ENCODE measurements around the gene CAMK4. TPM values are rescaled to one million over a fixed set of nuclear protein-coding genes. Genes with fewer than 3 reads are reported as not detected.

CAMK4 gene
- total RNA-seq, 1 experiment from 2014 or later, result 10.6 TPM

DNA sequence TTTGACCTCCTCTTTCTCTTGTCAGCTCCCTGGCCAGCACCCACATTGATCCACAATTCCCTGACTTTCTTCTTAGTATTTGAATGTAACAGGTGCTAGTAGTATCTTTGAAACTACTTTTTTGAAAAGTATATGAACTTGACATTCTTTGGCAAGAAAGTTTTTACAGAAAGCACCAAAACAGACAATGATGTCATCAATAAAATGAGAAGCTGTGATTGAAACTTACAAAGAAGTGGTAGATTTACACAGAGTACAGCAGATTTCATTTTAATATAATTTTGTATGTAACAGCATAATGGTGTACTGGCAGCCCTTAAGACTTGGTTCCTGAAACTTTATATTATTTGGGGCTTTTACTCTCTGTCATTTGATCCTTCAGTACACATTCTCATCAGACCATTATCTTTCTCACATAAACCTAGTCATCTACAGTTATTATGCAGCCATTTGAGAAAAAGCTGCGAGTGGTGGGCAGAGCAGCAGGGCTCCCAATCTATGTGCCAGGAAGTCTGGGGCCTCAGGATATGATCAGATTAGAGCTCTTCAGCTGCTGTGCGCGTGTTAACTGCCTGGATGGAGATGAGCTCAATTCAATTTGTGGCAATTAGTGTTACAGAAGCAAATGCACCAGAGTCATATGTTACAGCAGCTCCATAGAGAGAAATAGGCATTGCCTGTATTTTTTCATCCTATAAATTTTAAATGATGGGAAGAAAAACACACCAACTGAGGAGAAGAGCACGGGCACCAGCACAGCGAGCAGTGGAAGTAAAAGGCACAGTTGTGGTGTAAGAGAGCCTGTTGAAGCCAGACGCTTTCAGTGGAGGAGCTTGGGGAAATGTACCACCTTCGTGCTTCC, 162.0 kb downstream of the CAMK4 start (continued):
- TF ChIP-seq, protein P1, sequence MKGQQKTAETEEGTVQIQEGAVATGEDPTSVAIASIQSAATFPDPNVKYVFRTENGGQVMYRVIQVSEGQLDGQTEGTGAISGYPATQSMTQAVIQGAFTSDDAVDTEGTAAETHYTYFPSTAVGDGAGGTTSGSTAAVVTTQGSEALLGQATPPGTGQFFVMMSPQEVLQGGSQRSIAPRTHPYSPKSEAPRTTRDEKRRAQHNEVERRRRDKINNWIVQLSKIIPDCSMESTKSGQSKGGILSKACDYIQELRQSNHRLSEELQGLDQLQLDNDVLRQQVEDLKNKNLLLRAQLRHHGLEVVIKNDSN (CRISPR knock-in tag; IDR thresholded peaks at IDR 0.05), result no peak
- TF ChIP-seq TCF7 (CRISPR knock-in tag; IDR thresholded peaks at IDR 0.05; ENCODE audit: low read depth), result no peak
- no peak for TF ChIP-seq SMAD4 (CRISPR knock-in tag; IDR thresholded peaks at IDR 0.05)
- TF ChIP-seq JUN (CRISPR knock-in tag; IDR thresholded peaks at IDR 0.05), result no peak
- TF ChIP-seq ZNF219 (CRISPR knock-in tag; IDR thresholded peaks at IDR 0.05; ENCODE audit: borderline replicate concordance), result no peak
- TF ChIP-seq, protein P2, sequence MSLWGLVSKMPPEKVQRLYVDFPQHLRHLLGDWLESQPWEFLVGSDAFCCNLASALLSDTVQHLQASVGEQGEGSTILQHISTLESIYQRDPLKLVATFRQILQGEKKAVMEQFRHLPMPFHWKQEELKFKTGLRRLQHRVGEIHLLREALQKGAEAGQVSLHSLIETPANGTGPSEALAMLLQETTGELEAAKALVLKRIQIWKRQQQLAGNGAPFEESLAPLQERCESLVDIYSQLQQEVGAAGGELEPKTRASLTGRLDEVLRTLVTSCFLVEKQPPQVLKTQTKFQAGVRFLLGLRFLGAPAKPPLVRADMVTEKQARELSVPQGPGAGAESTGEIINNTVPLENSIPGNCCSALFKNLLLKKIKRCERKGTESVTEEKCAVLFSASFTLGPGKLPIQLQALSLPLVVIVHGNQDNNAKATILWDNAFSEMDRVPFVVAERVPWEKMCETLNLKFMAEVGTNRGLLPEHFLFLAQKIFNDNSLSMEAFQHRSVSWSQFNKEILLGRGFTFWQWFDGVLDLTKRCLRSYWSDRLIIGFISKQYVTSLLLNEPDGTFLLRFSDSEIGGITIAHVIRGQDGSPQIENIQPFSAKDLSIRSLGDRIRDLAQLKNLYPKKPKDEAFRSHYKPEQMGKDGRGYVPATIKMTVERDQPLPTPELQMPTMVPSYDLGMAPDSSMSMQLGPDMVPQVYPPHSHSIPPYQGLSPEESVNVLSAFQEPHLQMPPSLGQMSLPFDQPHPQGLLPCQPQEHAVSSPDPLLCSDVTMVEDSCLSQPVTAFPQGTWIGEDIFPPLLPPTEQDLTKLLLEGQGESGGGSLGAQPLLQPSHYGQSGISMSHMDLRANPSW (CRISPR knock-in tag; conservative IDR thresholded peaks at IDR 0.05; ENCODE audit: low read depth), result no peak
- no peak for TF ChIP-seq NR1H2 (CRISPR knock-in tag; IDR thresholded peaks at IDR 0.05)
- TF ChIP-seq, protein P3, sequence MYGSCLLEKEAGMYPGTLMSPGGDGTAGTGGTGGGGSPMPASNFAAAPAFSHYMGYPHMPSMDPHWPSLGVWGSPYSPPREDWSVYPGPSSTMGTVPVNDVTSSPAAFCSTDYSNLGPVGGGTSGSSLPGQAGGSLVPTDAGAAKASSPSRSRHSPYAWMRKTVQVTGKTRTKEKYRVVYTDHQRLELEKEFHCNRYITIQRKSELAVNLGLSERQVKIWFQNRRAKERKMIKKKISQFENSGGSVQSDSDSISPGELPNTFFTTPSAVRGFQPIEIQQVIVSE (CRISPR knock-in tag; IDR thresholded peaks at IDR 0.05; ENCODE audit: borderline replicate concordance), result no peak
- TF ChIP-seq CBFB (CRISPR knock-in tag; IDR thresholded peaks at IDR 0.05; ENCODE audit: low read depth), result no peak

DNA sequence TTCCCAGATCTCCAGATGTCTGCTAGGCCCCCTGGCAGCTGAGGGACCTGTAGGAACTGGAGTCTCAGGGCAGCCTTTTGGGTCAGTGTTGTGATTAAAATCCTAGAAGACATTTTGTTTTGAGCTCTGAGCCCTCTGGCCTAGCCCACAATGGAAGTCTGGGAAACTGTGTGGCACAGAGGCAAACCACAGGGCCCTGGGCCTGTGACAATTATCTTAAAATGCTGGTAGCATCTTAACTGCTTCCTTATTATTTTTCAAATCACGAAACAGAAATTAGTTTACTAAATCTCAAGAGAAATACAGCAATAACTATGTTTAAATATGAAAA, 162.6 kb downstream of the CAMK4 start:
- no peak for ATAC-seq
- ChIA-PET CTCF (interaction anchor here (1.2 kb wide), 1 partner anchor 74 kb away, joined by 4 read pairs; no protein-coding TSS in a partner anchor), POLR2A (no interaction called here)
- no peak overlapping the region for H3K27ac Mint-ChIP-seq
- H3K9me3 Mint-ChIP-seq, result no peaks in the 10 kb centered on the region
- H3K36me3 Mint-ChIP-seq, result no peaks in the 10 kb centered on the region
- no peak for DNase-seq (ENCODE audit: low spot score)
- H3K4me3 Mint-ChIP-seq, result no peak overlapping the region
- no peaks in the 10 kb centered on the region for H3K27me3 Mint-ChIP-seq (ENCODE audit: low read depth)
- TF ChIP-seq NFATC4 (CRISPR knock-in tag; IDR thresholded peaks at IDR 0.05) (no peak), ZNF423 (CRISPR knock-in tag; IDR thresholded peaks at IDR 0.05) (no peak), RELA (CRISPR knock-in tag; IDR thresholded peaks at IDR 0.05; ENCODE audit: borderline replicate concordance) (no peak)
- TF ChIP-seq, protein P4, sequence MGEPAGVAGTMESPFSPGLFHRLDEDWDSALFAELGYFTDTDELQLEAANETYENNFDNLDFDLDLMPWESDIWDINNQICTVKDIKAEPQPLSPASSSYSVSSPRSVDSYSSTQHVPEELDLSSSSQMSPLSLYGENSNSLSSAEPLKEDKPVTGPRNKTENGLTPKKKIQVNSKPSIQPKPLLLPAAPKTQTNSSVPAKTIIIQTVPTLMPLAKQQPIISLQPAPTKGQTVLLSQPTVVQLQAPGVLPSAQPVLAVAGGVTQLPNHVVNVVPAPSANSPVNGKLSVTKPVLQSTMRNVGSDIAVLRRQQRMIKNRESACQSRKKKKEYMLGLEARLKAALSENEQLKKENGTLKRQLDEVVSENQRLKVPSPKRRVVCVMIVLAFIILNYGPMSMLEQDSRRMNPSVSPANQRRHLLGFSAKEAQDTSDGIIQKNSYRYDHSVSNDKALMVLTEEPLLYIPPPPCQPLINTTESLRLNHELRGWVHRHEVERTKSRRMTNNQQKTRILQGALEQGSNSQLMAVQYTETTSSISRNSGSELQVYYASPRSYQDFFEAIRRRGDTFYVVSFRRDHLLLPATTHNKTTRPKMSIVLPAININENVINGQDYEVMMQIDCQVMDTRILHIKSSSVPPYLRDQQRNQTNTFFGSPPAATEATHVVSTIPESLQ (CRISPR knock-in tag; IDR thresholded peaks at IDR 0.05), result no peak
- H3K4me1 Mint-ChIP-seq, result peaks cover 3% of the 10 kb centered on the region; the same call in 1 of the 2 replicates

DNA sequence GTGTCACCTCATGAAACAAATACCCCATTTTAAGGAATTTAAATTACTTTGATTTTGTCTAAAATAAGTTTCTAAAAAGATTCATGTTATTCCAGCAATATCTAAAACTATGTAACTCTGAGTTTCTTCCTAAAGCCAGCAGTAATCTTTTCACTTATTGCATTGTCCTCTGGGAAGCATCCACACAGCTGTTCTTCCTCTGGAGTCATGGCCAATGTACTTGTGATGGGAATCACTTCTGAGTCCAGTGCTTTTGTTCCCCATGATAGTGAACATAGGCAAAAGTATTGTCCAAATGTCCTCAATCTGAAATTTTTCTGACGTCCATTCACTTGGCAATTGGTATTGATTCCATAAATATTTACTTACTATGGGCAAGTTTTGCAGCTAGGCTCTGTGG, 163.2 kb downstream of the CAMK4 start:
- no peaks in the 10 kb centered on the region for H3K36me3 Mint-ChIP-seq
- no peak overlapping the region for H3K4me3 Mint-ChIP-seq
- POLR2A ChIA-PET, result no interaction called here
- no peaks in the 10 kb centered on the region for H3K27me3 Mint-ChIP-seq (ENCODE audit: low read depth)
- ATAC-seq (no peak), DNase-seq (ENCODE audit: low spot score) (no peak)
- CTCF ChIA-PET, result no interaction called here
- no peak overlapping the region for H3K27ac Mint-ChIP-seq
- no peaks in the 10 kb centered on the region for H3K9me3 Mint-ChIP-seq
- no peak for TF ChIP-seq SMAD3 (CRISPR knock-in tag; IDR thresholded peaks at IDR 0.05; ENCODE audit: borderline replicate concordance)
- TF ChIP-seq, protein P5, sequence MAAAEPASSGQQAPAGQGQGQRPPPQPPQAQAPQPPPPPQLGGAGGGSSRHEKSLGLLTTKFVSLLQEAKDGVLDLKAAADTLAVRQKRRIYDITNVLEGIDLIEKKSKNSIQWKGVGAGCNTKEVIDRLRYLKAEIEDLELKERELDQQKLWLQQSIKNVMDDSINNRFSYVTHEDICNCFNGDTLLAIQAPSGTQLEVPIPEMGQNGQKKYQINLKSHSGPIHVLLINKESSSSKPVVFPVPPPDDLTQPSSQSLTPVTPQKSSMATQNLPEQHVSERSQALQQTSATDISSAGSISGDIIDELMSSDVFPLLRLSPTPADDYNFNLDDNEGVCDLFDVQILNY (CRISPR knock-in tag; IDR thresholded peaks at IDR 0.05), result no peak
- TF ChIP-seq NR1H2 (CRISPR knock-in tag; IDR thresholded peaks at IDR 0.05), result no peak
- peaks cover 9% of the 10 kb centered on the region for H3K4me1 Mint-ChIP-seq
